ENCODE data around the gene PTOV1.

Gene PTOV1

GRCh38 chr19:49888510-49888824, 37.5 kb downstream of the PTOV1 start:
- no peak for DNase-seq (ENCODE audit: low spot score)
- ChIA-PET CTCF (no interaction called here), POLR2A (ENCODE audit: low non-redundant PET) (no interaction called here)
- TF ChIP-seq CTCF (conservative IDR thresholded peaks at IDR 0.05; ENCODE audit: low read depth) = no peak
- no peak overlapping the region for H3K27ac ChIP-seq

GRCh38 chr19:49889038-49889686, 38.2 kb downstream of the PTOV1 start:
- POLR2A ChIA-PET (ENCODE audit: low non-redundant PET) = no interaction called here
- DNase-seq (ENCODE audit: low spot score) = no peak
- CTCF ChIA-PET = no interaction called here
- TF ChIP-seq CTCF (conservative IDR thresholded peaks at IDR 0.05; ENCODE audit: low read depth) = no peak
- no peak overlapping the region; the same call in none of the 2 replicates for H3K27ac ChIP-seq

DNA sequence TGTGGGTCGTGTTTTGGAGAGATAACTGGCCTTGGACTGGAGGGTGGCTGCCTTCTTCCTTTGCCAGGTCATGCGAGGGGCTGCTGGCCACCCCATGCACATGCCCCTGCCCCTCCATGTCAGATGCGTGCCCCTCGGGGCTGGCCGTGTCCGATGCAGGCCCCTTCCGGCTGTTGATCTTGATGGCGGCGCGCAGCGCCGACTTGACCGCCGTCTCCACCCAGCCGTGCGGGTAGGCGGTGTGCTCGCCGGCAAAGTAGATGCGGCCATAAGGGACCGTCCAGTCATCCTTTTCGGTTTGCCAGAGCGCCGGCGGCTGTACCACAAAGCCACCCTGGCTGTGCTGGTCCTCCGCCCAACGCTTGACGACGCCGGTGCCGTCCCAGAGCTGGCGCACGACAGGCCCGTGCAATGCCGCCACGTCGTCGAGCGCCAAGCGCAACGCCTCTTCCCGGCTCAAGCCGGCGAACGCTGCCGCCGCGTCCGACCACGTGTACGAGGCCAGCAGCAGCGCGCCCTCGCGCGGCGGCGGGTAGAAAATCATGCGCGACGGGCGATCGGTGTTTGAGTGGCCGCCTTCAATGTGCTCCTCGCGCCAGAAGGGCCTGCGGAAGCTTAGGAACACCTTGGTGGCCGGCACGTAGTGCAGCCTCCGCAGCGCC, 38.9 kb downstream of the PTOV1 start:
- H3K27ac ChIP-seq = peak overlapping the region; percentile 62
- ChIA-PET POLR2A (ENCODE audit: low non-redundant PET) (no interaction called here), CTCF (interaction anchor here (0.5 to 1.3 kb wide), 5 partner anchors 10 to 1368 kb away, joined by 3 to 4 read pairs (median 3); no protein-coding TSS in a partner anchor)
- TF ChIP-seq CTCF (conservative IDR thresholded peaks at IDR 0.05; ENCODE audit: low read depth) = peak; percentile 83
- DNase-seq (ENCODE audit: low spot score) = no peak

DNA sequence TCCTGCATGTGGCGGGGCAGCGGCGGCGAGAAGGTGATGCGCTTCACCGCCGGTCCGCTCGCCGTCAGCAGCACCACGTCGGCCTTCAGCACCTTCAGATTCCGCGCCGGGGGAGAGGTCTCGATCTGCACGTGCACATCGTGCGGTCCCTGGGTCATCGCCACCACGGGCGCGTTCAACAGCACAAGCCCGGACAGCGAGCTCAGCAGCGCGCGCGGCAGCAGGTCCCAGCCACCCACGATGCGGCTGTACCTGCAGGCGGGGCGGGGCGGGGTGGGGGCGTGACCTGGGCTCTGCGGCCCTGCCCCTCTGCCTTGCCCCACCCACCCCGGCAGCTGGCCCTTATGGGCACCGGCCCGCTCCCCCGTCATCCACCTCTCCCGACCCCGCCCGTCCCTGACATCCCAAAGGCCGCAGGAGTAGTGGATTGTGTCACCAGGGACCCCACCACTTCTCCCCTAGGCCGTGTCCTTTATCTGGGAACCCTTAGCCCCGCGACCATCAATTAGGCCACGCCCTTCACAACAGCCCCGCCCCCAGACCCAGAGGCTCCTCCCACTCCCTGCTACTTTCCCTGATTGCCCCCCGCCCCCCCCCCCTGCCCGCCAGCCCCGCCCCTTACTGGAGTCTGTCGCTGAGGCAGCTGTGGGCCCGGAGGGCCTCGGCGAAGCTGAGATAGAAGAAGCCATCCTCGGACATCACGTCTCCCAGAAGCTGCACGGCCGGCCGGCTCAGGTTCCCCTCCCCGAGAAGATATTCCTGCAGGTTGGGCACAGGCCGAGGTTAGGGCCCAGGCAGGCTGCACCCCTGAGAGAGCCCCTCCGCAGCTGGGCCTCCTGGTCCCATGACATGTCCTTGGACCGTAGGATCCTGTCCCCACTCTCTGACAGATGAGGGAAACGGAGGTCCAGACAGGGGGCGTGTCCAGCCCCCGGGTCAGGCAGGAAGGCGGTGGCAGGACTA, 39.7 kb downstream of the PTOV1 start:
- CTCF ChIA-PET = interaction anchor here (0.5 to 1.3 kb wide), 5 partner anchors 9 to 1367 kb away, joined by 3 to 4 read pairs (median 3); no protein-coding TSS in a partner anchor
- peak overlapping the region; percentile 62 for H3K27ac ChIP-seq
- POLR2A ChIA-PET (ENCODE audit: low non-redundant PET) = interaction anchor here (0.6 kb wide), 1 partner anchor 11 kb away, joined by 3 read pairs; no protein-coding TSS in a partner anchor

DNA sequence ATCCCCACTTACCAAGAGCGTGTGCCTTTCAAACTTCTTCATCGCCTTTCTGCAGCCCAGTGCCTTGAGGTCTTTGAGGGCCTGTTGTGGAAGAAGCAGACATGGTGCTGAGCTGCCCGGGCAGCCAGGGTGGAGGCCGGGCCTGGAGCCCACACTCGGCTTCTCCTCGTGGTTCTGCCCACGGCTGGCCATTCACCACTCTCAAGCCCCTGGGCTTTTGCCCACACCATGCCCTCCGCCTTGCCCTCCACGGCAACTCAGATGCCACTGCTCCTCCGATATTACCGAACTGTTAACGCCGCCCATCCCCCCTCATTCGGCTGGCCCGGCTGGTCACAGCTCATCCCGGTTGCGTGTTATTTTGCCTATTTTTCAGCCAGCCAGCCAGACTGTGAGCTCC, 40.4 kb downstream of the PTOV1 start:
- no peak for TF ChIP-seq CTCF (conservative IDR thresholded peaks at IDR 0.05; ENCODE audit: low read depth)
- CTCF ChIA-PET = interaction anchor here (1.4 kb wide), 1 partner anchor 23 kb away, joined by 4 read pairs; no protein-coding TSS in a partner anchor
- no peak for DNase-seq (ENCODE audit: low spot score)
- H3K27ac ChIP-seq = no peak overlapping the region; the same call in 1 of the 2 replicates
- POLR2A ChIA-PET (ENCODE audit: low non-redundant PET) = no interaction called here

More for the DNA sequence above, 39.7 kb downstream of the PTOV1 start:
- TF ChIP-seq CTCF (conservative IDR thresholded peaks at IDR 0.05; ENCODE audit: low read depth) = peak; percentile 53; the same call in 1 of the 2 replicates
- peak; percentile 74 for DNase-seq (ENCODE audit: low spot score)

DNA sequence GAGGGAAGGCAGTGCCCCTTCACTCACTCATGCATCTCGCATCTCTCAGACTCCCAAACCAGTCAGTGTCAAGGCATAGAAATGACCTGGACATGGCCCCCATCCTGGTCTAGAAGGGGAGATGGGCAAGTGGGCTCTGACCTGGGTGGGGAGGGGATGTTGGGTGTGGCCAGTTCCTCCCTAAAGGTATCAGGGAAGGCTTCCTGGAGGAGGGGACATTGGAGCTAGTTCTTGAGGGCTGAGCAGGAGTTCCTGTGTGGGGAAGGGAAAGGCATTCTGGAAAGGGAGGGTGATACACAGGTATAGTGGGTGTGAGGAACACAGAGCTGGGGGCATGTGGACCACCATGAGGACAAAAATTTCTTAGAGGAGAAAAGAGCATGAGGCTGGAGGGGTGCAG, 41.8 kb downstream of the PTOV1 start:
- DNase-seq (ENCODE audit: low spot score) = no peak
- CTCF ChIA-PET = interaction anchor here (1.4 kb wide), 1 partner anchor 22 kb away, joined by 4 read pairs; no protein-coding TSS in a partner anchor
- no peak for TF ChIP-seq CTCF (conservative IDR thresholded peaks at IDR 0.05; ENCODE audit: low read depth)
- POLR2A ChIA-PET (ENCODE audit: low non-redundant PET) = no interaction called here
- no peak overlapping the region for H3K27ac ChIP-seq
